ENCODE measurements around the gene NUTM1.

- TF ChIP-seq CTCF (IDR thresholded peaks at IDR 0.05 in 8 of 11, conservative IDR thresholded peaks at IDR 0.05 in 3 of 11) (no peak), POLR2AphosphoS5 (IDR thresholded peaks at IDR 0.05) (peak in 2 of 3 donors; percentile 64 to 67)
These were observed 23.4 kb downstream of the NUTM1 start for GRCh38 chr15:34366271-34367065.

Measured in spleen (tissue), 7 donors.